ENCODE results near the gene UCN2. TPM values are rescaled to one million over a fixed set of nuclear protein-coding genes. Genes with fewer than 3 reads are reported as not detected.

UCN2 gene
- total and polyA plus RNA-seq, 2 donors from 2014 or later = not detected

GRCh38 chr3:48514431-48515227 is 49.0 kb downstream of the UCN2 start:
- H3K27me3 ChIP-seq (ENCODE audit: control insufficient read depth, insufficient read depth, low read length) = no peaks in the 10 kb centered on the region
- H3K4me1 ChIP-seq (ENCODE audit: control insufficient read depth in 2 of 3, insufficient read depth in 2 of 3, low read depth in 1 of 3, low read length in 3 of 3) = no peaks in the 10 kb centered on the region
- H3K4me3 ChIP-seq (ENCODE audit: low read length in 3 of 3) = no peak overlapping the region
- H3K9me3 ChIP-seq (ENCODE audit: control insufficient read depth in 2 of 3, insufficient read depth in 1 of 3, low read length in 3 of 3) = no peaks in the 10 kb centered on the region
- FAIRE-seq (no peak), DNase-seq (peak in 1 of 5 donors; percentile 16)
- H3K36me3 ChIP-seq (ENCODE audit: control insufficient read depth in 2 of 3, insufficient read depth in 3 of 3, low read length in 3 of 3) = no peaks in the 10 kb centered on the region
- TF ChIP-seq CTCF (IDR thresholded peaks at IDR 0.05; ENCODE audit: borderline replicate concordance, extremely low read depth, insufficient read depth) = no peak
- H3K9ac ChIP-seq (ENCODE audit: low read length in 3 of 3) = no peak overlapping the region
- H3K27ac ChIP-seq (ENCODE audit: low read depth in 2 of 2, low read length in 2 of 2) = no peak overlapping the region
- intact Hi-C loops (cut with DNase I) = no loop called here

Small RNA genes within 50 kb of the gene (microRNA-seq; reads per million reads assigned to microRNA genes)
- gene MIR6823 = not detected
- gene MIR711 = not detected

Other genes with a start within 250 kb of the UCN2 start
- gene SPINK8, start 230.1 kb downstream of the UCN2 start, total RNA-seq = not detected
- not detected for gene SPINK8, start 230.1 kb downstream of the UCN2 start, polyA plus RNA-seq (ENCODE audit: insufficient read depth, low read depth, low replicate concordance)
- not detected for gene FBXW12, start 191.6 kb downstream of the UCN2 start, total RNA-seq
- gene FBXW12, start 191.6 kb downstream of the UCN2 start, polyA plus RNA-seq (ENCODE audit: insufficient read depth, low read depth, low replicate concordance) = not detected
- gene PLXNB1, start 133.7 kb downstream of the UCN2 start, total RNA-seq = 224 TPM
- 101 TPM for gene PLXNB1, start 133.7 kb downstream of the UCN2 start, polyA plus RNA-seq (ENCODE audit: insufficient read depth, low read depth, low replicate concordance)
- 13.8 TPM for gene CCDC51, start 123.7 kb downstream of the UCN2 start, total RNA-seq
- 32.8 TPM for gene CCDC51, start 123.7 kb downstream of the UCN2 start, polyA plus RNA-seq (ENCODE audit: insufficient read depth, low read depth, low replicate concordance)
- gene TMA7, start 123.5 kb downstream of the UCN2 start, total RNA-seq = 195 TPM
- gene TMA7, start 123.5 kb downstream of the UCN2 start, polyA plus RNA-seq (ENCODE audit: insufficient read depth, low read depth, low replicate concordance) = 631 TPM
- gene ATRIP, start 117.0 kb downstream of the UCN2 start, total RNA-seq = 6.7 TPM
- 5.4 TPM for gene ATRIP, start 117.0 kb downstream of the UCN2 start, polyA plus RNA-seq (ENCODE audit: insufficient read depth, low read depth, low replicate concordance)
- gene SHISA5, start 59.6 kb downstream of the UCN2 start, total RNA-seq = 214 TPM
- 157 TPM for gene SHISA5, start 59.6 kb downstream of the UCN2 start, polyA plus RNA-seq (ENCODE audit: insufficient read depth, low read depth, low replicate concordance)
- 4.6 TPM for gene PFKFB4, start 7.0 kb downstream of the UCN2 start, total RNA-seq
- 2.1 TPM for gene PFKFB4, start 7.0 kb downstream of the UCN2 start, polyA plus RNA-seq (ENCODE audit: insufficient read depth, low read depth, low replicate concordance)
- gene COL7A1, start 31.5 kb upstream of the UCN2 start, total RNA-seq = 13.1 TPM
- gene COL7A1, start 31.5 kb upstream of the UCN2 start, polyA plus RNA-seq (ENCODE audit: insufficient read depth, low read depth, low replicate concordance) = 14.4 TPM
- gene UQCRC1, start 45.9 kb upstream of the UCN2 start, total RNA-seq = 207 TPM
- 584 TPM for gene UQCRC1, start 45.9 kb upstream of the UCN2 start, polyA plus RNA-seq (ENCODE audit: insufficient read depth, low read depth, low replicate concordance)
- gene TMEM89, start 58.0 kb upstream of the UCN2 start, total RNA-seq = not detected
- gene TMEM89, start 58.0 kb upstream of the UCN2 start, polyA plus RNA-seq (ENCODE audit: insufficient read depth, low read depth, low replicate concordance) = not detected
- gene SLC26A6, start 71.7 kb upstream of the UCN2 start, total RNA-seq = 15.4 TPM
- 20.6 TPM for gene SLC26A6, start 71.7 kb upstream of the UCN2 start, polyA plus RNA-seq (ENCODE audit: insufficient read depth, low read depth, low replicate concordance)
- gene CELSR3, start 99.1 kb upstream of the UCN2 start, total RNA-seq = 2.0 TPM
- 0.17 TPM for gene CELSR3, start 99.1 kb upstream of the UCN2 start, polyA plus RNA-seq (ENCODE audit: insufficient read depth, low read depth, low replicate concordance)
- 31.2 TPM for gene NCKIPSD, start 122.1 kb upstream of the UCN2 start, total RNA-seq
- 24.0 TPM for gene NCKIPSD, start 122.1 kb upstream of the UCN2 start, polyA plus RNA-seq (ENCODE audit: insufficient read depth, low read depth, low replicate concordance)
- 69.4 TPM for gene IP6K2, start 153.4 kb upstream of the UCN2 start, total RNA-seq
- gene IP6K2, start 153.4 kb upstream of the UCN2 start, polyA plus RNA-seq (ENCODE audit: insufficient read depth, low read depth, low replicate concordance) = 112 TPM

Data from kidney (tissue), 14 donors.